ENCODE measurements around the gene METTL16.

Gene METTL16

GRCh38 chr17:2406903-2407790 lies 104.5 kb downstream of the METTL16 start:
- TF ChIP-seq POU2F2 (IDR thresholded peaks at IDR 0.05; ENCODE audit: low read depth, low read length) = no peak
- no peak for TF ChIP-seq POLR2AphosphoS5 (IDR thresholded peaks at IDR 0.05; ENCODE audit: low read depth, low read length)
- no peak for TF ChIP-seq POLR2A (IDR thresholded peaks at IDR 0.05; ENCODE audit: low read depth, low read length)
- TF ChIP-seq SPI1 (IDR thresholded peaks at IDR 0.05; ENCODE audit: low read depth, low read length) = no peak
- TF ChIP-seq TAF1 (IDR thresholded peaks at IDR 0.05; ENCODE audit: low read depth, low read length) = no peak
- TF ChIP-seq PAX5 (IDR thresholded peaks at IDR 0.05; ENCODE audit: insufficient read depth, low read length, severe bottlenecking) = no peak

GRCh38 chr17:2406271-2406902 lies 105.3 kb downstream of the METTL16 start:
- DNase-seq (ENCODE audit: insufficient read length, low spot score) (no peak), FAIRE-seq (no peak)
- no peak for TF ChIP-seq POLR2AphosphoS5 (IDR thresholded peaks at IDR 0.05; ENCODE audit: low read depth, low read length)
- no peak for TF ChIP-seq TAF1 (IDR thresholded peaks at IDR 0.05; ENCODE audit: low read depth, low read length)
- TF ChIP-seq POLR2A (IDR thresholded peaks at IDR 0.05; ENCODE audit: low read depth, low read length) = no peak
- TF ChIP-seq POU2F2 (IDR thresholded peaks at IDR 0.05; ENCODE audit: low read depth, low read length) = no peak
- TF ChIP-seq SPI1 (IDR thresholded peaks at IDR 0.05; ENCODE audit: low read depth, low read length) = no peak
- TF ChIP-seq PAX5 (IDR thresholded peaks at IDR 0.05; ENCODE audit: insufficient read depth, low read length, severe bottlenecking) = no peak

More at GRCh38 chr17:2406903-2407790, 104.5 kb downstream of the METTL16 start:
- DNase-seq (ENCODE audit: insufficient read length, low spot score) (no peak), FAIRE-seq (no peak)

- DNase-seq (ENCODE audit: insufficient read length, low spot score) (no peak), FAIRE-seq (peak; percentile 23)
- TF ChIP-seq POLR2A (IDR thresholded peaks at IDR 0.05; ENCODE audit: low read depth, low read length) (no peak), POLR2AphosphoS5 (IDR thresholded peaks at IDR 0.05; ENCODE audit: low read depth, low read length) (no peak), TAF1 (IDR thresholded peaks at IDR 0.05; ENCODE audit: low read depth, low read length) (no peak), PAX5 (IDR thresholded peaks at IDR 0.05; ENCODE audit: insufficient read depth, low read length, severe bottlenecking) (no peak), SPI1 (IDR thresholded peaks at IDR 0.05; ENCODE audit: low read depth, low read length) (no peak), POU2F2 (IDR thresholded peaks at IDR 0.05; ENCODE audit: low read depth, low read length) (no peak)
These were observed 106.3 kb downstream of the METTL16 start for GRCh38 chr17:2405247-2405926.

- TF ChIP-seq POLR2AphosphoS5 (IDR thresholded peaks at IDR 0.05; ENCODE audit: low read depth, low read length) (no peak), POLR2A (IDR thresholded peaks at IDR 0.05; ENCODE audit: low read depth, low read length) (no peak), SPI1 (IDR thresholded peaks at IDR 0.05; ENCODE audit: low read depth, low read length) (no peak), POU2F2 (IDR thresholded peaks at IDR 0.05; ENCODE audit: low read depth, low read length) (no peak), TAF1 (IDR thresholded peaks at IDR 0.05; ENCODE audit: low read depth, low read length) (no peak), PAX5 (IDR thresholded peaks at IDR 0.05; ENCODE audit: insufficient read depth, low read length, severe bottlenecking) (no peak)
- FAIRE-seq (no peak), DNase-seq (ENCODE audit: insufficient read length, low spot score) (no peak)
These were observed 108.6 kb downstream of the METTL16 start for GRCh38 chr17:2403044-2403443.

GRCh38 chr17:2402544-2402943 lies 109.1 kb downstream of the METTL16 start:
- FAIRE-seq = no peak
- no peak for TF ChIP-seq POLR2A (IDR thresholded peaks at IDR 0.05; ENCODE audit: low read depth, low read length)
- no peak for TF ChIP-seq TAF1 (IDR thresholded peaks at IDR 0.05; ENCODE audit: low read depth, low read length)
- no peak for TF ChIP-seq PAX5 (IDR thresholded peaks at IDR 0.05; ENCODE audit: insufficient read depth, low read length, severe bottlenecking)
- no peak for TF ChIP-seq POLR2AphosphoS5 (IDR thresholded peaks at IDR 0.05; ENCODE audit: low read depth, low read length)
- TF ChIP-seq POU2F2 (IDR thresholded peaks at IDR 0.05; ENCODE audit: low read depth, low read length) = no peak
- TF ChIP-seq SPI1 (IDR thresholded peaks at IDR 0.05; ENCODE audit: low read depth, low read length) = no peak
- no peak for DNase-seq (ENCODE audit: insufficient read length, low spot score)

GRCh38 chr17:2401426-2402221 lies 110.1 kb downstream of the METTL16 start:
- TF ChIP-seq POU2F2 (IDR thresholded peaks at IDR 0.05; ENCODE audit: low read depth, low read length) = peak; percentile 94
- no peak for TF ChIP-seq TAF1 (IDR thresholded peaks at IDR 0.05; ENCODE audit: low read depth, low read length)
- FAIRE-seq (peak; percentile 100), DNase-seq (ENCODE audit: insufficient read length, low spot score) (peak; percentile 91)

GRCh38 chr17:2400877-2401425 lies 110.7 kb downstream of the METTL16 start, which contains the start of gene MNT:
TSS of gene MNT (minus strand) at chr17:2401060. CDS start at chr17:2400712, 348 bp downstream.
- no peak for FAIRE-seq
- TF ChIP-seq TAF1 (IDR thresholded peaks at IDR 0.05; ENCODE audit: low read depth, low read length) (peak; percentile 90), POU2F2 (IDR thresholded peaks at IDR 0.05; ENCODE audit: low read depth, low read length) (no peak), POLR2A (IDR thresholded peaks at IDR 0.05; ENCODE audit: low read depth, low read length) (peak; percentile 74), POLR2AphosphoS5 (IDR thresholded peaks at IDR 0.05; ENCODE audit: low read depth, low read length) (peak; percentile 51; the same call in 1 of the 2 replicates), SPI1 (IDR thresholded peaks at IDR 0.05; ENCODE audit: low read depth, low read length) (peak; percentile 84), PAX5 (IDR thresholded peaks at IDR 0.05; ENCODE audit: insufficient read depth, low read length, severe bottlenecking) (no peak)
- peak; percentile 85 for DNase-seq (ENCODE audit: insufficient read length, low spot score)

GRCh38 chr17:2400474-2400866 lies 111.2 kb downstream of the METTL16 start:
- no peak for DNase-seq (ENCODE audit: insufficient read length, low spot score)
- no peak for TF ChIP-seq POLR2AphosphoS5 (IDR thresholded peaks at IDR 0.05; ENCODE audit: low read depth, low read length)
- no peak for TF ChIP-seq TAF1 (IDR thresholded peaks at IDR 0.05; ENCODE audit: low read depth, low read length)
- TF ChIP-seq PAX5 (IDR thresholded peaks at IDR 0.05; ENCODE audit: insufficient read depth, low read length, severe bottlenecking) = no peak
- TF ChIP-seq POU2F2 (IDR thresholded peaks at IDR 0.05; ENCODE audit: low read depth, low read length) = no peak
- no peak for TF ChIP-seq POLR2A (IDR thresholded peaks at IDR 0.05; ENCODE audit: low read depth, low read length)
- TF ChIP-seq SPI1 (IDR thresholded peaks at IDR 0.05; ENCODE audit: low read depth, low read length) = no peak
- peak; percentile 38 for FAIRE-seq

Data from GM12891 (cell line).